Kidney capillary endothelial cell (primary cell): ENCODE data around the gene TPRA1.

ENCODE experiments used
- DNase-seq: peaks from one replicate; pipeline ENCODE4 v3.0.0-alpha.2; 2018; ENCODE audit warnings: low spot score

Gene TPRA1

DNA sequence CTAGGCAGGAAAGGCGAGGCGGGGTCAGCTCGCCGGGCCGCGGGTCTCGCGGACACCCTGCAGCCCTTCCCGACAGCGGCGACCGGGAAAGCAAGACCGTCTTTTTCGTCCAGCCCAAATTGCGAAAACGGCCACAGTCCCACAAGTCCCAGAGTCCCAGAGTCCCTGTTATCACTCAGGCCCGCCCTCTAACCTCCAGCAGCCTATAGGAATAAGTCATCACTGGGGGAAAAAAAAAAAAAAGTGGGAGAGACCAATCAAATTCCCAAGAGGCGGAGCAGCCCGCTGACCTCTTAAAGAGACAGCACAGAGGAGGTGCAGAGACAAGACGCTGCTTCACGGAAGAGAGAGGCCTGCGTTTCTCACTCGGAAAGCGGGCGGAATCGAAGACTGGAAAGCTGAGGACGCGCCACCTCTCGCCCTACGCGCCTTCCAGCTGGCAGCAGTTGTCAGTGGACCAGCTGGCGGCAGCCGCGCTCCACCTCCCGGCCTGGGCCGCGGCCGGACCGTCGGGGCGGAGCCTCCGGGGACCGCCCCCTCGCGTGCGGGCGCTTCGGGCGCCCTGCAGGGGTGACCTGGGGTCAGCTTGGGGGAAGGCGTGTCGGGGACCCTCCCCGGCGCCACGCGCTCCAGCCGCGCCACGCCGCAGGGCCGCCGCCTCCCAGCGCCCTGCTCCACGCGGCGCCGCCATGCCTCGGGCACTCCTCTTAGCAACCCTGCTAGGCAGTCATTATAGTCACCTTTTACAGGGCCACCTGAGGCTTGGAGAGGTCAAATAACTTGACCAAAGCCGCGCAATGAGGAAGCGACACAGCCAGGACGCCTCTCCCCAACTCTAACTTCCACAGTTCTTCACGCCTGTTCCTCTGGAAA lies at the start of gene TPRA1:
TPRA1 (minus strand) TSS at position 141 of the 873 bp plus-strand sequence. CDS start 10,587 bp downstream, outside the sequence.
- peak; percentile 94 for DNase-seq

DNA sequence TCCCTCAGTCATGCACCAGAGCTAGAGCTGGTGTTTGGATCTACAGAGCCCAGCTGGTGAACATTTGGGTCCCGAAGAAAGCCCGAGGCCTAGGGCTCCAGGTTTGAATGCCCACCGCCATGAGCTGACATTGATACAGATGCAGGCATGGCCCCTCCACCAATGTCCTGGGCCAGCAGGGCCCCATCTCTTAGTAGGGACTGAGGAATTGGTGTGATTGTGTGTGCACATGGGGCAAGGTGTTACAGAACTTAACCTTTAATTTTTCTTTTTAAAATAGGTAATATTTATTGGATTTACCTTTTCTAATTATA lies 49.5 kb upstream of the TPRA1 start:
- no peak for DNase-seq

DNA sequence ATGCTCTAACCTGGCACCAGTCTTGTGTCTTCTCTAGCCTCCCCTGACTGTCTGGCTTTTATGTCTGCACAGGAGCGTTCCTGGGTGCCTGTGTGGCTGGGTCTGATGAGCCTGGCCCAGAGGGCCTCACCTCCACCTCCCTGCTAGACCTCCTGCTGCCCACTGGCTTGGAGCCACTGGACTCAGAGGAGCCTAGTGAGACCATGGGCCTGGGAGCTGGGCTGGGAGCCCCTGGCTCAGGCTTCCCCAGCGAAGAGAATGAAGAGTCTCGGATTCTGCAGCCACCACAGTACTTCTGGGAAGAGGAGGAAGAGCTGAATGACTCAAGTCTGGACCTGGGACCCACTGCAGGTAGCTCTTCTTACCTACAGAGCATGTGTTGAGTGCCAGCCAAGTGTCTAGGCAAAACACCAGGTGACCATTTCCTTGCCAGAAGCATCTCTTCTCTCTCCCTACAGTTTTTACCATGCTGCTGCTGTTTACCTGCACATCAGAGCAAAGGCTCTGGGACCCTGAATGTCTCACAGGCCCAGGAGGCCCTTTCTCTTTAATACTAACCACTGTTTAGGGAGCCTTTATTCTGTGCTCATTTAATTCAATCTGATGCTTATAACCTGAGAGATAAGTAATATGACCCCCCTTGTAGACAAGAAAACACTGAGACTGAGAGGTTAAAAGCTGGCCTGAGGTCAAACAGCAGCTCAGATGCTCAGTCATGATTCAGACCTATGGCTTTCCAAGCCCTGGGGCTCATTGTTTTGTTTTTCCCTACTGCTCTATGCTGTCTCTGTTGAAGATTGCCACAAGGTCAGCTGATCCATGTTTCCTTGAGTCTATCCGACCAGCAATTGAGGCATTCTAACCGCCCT lies 48.9 kb upstream of the TPRA1 start:
- no peak for DNase-seq

DNA sequence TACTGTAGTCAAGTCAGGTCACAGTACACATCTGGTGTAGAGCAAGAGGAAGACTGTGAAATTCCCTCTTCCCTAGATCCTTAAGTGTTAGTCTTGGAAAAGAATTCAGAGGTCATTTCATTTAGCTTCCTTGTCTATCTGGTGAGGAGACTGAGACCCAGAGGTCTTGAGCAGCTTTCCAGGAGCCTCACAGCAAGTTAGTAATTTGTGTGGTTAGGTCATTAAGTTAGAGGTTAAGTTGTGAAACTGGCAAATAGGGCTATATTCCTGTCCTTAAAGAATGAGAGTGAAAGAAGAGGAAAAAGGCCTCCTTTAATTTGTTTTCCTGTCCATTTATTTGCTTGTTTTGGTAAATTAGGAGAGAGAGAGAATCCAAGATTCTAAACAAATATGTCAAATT lies 47.4 kb upstream of the TPRA1 start:
- no peak for DNase-seq

DNA sequence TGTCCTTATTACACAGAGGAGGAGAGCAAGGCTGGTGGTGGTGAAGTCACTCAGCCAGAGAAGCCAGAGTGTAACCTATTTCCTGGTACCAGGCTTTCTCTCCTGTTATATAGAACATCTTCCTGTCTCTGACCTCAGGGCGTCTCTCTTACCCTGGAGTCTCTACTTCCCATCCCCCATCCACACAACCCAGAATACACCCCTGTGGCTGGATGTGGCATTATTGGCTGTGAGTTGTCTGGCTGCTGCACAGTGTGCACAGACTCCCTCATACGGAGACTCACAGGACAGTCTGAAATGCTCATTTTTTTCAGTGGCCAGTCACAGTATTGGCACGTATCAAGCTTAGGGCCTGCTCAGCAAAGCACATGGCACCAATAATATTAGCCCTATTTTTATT lies 47.0 kb upstream of the TPRA1 start:
- DNase-seq: no peak

DNA sequence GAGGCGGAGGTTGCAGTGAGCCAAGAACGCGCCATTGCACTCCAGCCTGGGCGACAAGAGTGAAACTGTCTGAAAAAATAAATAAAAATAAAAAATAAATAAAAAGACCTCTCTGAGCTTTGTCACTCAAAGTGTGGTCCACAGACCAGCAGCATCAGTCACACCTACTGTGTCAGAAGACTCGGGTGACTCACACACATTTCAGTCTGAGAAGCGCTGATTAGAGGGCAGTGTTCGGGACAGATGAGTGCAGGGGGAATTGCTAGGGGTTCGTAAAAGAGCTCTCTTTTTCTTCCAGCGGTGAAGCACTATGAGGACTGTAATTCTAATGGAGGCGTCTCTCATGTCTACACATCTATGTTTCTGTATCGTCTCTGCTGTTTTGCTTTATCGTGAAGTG lies 44.1 kb upstream of the TPRA1 start:
- DNase-seq: no peak

DNA sequence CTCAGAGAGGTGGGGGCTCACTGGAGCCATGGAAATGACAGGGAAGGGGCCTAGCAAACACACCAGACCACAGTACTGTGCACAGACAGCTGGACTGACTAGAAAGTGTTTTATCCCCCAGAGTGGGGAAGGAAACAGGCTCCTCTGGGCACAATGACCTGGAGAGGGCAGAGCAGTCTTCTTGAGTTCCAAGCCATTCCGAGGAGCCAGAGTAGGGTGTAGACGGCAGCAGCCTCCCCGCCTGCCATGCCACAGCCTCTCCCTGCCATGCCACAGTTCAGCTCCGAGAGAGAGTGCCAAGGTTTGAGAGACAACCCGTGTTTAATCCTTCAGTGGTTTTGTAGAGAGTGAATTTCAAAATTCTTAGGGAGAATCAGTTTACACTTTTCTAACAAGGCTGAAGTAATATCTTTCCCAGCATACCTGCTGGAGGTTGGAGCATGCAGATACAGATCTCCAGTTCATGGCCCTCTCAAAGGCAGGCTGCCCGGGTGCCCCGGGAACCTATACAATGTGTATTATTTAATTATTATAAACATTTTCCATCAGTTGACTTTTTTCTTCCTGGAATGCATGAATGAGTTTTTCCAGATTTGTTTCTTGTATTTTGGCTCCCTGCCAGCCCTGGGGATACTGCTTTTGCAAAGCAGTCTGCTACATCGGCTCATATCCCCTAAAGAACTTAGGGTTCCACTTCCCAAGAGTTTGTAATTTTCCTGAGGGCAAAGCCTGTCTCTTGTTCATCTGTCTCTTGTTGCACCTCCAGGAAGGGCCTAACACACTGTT lies 41.7 kb upstream of the TPRA1 start:
- DNase-seq: no peak

DNA sequence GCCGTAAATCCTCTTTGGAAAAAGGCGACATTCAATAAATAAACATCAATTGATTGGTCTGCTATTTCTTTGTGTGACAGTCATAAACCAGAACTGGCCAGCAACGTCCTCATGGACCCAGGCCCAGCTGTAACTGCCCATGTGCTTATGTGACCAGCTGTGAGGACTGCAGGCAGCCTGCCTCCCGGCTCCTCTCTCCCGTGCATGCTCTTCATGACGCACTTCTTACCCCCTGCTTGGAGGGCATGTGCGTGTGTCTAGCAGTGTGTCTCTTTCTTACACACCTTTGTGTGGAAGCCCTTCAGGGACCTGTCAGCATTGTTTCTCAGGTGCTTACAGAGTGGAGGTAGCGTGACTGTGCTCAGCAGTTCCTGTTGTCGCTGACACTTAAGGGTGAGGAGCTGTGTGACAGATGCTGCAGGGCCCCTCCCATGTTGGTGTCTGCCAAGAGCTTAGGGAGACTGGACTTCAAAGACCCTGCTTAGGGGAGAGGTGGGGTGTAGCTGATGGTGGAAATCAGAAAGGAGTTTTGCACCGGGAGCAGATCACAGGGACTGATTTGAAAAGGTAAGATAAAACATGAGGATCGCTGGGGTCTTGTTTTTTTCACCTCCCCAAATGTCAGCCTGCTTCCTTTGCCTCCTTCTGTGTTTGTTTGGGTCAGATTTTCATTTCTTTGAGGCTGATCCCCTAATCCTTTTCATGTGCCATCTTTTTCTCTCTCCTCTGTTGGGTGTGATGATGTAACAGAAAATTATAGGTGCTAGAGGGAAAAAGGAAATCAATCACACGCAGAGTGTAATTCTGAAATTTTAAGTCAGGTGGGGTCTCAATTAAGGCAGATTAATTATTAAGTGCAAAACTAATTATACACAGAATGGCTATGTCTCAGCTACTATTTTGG lies 40.5 kb upstream of the TPRA1 start:
- DNase-seq: no peak

DNA sequence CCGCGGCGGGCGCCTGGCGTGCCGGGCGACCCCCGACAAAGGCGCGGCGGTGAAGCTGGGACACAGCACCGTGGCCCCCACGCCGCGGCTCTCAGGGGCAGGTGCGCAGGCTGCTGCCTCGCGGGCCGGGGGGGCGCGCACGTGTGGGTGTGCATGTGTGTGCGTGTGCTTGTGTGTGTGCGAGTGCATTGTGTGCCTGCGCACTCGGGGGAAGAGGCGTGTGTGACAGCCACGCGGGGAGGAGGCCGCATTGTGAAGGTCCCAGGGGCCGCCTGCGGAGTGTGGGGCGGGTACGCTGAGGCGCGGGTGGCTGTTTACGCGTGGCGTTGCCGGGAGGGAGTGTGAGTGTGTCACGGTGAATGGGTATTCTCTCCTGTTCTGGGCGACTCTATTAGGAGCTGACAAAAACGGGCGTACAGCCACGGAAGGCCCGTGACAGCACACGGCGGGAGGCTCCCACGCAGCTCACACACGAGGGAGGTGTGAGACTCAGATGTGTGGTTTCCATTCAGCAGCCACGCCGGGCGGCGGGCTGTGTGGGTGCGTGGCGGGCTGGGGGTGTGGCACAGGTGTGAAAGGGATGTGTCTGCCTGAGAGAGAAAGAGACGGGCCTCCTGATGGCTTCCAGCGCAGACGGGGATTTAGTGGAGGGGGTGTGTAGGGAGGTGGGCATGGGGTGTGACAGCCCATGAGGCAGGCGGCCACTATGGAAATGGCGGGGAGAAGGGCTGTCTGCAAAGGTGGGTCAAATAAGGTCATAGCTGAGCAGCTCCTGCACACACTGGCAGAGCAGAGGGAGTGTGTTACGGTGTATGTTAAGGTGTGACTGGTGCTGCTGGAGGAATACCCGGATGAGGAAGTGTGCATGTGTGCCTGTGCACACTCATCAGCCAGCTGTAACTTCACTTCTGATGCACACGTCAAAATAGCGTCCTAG lies 39.2 kb upstream of the TPRA1 start:
- no peak for DNase-seq

DNA sequence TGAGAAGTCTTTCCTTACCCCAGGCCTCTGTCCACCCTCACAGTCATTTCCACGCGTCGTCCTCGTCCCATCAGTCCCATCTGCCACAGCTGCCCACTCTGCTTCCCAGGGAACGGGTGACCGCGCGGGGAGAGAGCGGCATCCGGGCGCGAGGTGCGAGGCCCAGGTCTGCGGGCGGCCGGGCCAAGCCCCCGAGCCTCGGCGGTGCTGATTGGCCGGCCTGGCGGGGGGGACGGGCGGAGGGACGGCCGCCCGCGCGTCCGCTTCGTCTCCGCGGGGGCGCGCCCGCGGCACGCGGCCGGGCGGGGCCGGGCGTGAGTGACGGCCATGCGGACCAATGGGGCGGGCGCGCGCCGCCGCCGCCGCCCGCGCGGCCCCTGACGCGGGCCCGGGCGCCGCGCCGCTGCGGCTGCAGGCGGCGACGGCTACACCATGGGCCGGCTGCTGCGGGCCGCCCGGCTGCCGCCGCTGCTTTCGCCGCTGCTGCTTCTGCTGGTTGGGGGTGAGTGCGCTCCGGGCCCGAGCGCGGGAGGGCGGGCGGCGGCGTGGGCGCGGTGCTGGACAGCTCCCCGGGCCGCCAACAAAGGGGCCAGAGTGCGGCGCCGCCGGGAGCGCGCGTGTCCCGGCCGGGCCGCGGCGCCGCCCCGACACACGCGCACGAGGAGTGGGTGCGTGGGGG lies 38.4 kb upstream of the TPRA1 start, which contains the start of gene PODXL2:
PODXL2 (plus strand) TSS at position 398 of the 679 bp plus-strand sequence; CDS start at position 433, 35 bp downstream.
- DNase-seq: peak; percentile 32

DNA sequence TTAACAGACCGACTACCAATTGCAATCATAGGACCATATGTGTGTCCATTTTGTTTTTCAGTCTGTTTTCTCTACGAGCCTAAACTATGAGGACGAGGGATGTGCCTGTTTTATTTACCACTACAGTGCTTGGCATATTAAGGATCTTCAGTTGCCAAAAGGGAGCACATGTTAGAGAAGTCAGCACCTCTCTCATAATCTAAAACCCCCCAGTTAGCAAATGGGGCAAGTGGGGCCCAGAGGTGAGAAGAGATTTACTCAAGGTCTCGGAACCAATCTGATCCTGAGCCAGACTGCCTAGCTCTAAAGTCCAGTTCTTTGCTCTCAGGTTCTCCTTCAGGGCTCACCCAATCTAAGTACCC lies 37.9 kb upstream of the TPRA1 start:
- DNase-seq: no peak

DNA sequence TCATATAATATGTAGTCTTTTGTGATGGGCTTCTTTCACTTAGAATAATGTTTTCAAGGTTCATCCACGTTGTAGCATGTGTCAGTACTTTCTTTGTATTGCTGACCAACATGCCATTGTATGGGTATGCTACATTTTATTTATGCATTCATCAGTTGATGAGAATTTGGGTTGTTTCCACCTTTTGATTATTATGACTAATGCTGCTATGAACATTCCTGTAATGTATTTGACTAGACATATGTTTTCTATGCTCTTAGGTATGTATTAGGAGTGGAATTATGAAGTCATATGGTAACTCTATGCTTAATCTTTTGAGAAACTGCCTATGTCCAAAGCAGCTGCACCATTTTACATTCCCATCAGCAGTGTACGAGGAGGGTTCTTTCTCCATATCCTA lies 35.3 kb upstream of the TPRA1 start:
- no peak for DNase-seq

DNA sequence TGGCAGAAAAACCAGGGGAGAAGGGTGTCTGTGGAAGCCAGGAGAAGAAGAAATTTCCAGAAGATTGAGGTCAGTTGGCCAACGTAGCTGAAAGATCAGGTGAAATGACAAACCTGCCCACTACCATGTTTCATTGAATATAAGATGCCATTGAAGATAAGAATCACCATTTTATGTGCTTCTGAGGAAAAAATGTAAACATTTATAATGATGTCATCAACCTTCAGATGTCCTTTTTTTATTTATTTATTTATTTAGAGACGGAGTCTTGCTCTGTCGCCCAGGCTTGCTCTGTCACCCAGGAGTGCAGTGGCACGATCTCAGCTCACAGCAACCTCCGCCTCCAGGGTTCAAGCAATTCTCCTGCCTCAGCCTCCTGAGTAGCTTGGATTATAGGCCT lies 33.5 kb upstream of the TPRA1 start:
- DNase-seq: no peak

DNA sequence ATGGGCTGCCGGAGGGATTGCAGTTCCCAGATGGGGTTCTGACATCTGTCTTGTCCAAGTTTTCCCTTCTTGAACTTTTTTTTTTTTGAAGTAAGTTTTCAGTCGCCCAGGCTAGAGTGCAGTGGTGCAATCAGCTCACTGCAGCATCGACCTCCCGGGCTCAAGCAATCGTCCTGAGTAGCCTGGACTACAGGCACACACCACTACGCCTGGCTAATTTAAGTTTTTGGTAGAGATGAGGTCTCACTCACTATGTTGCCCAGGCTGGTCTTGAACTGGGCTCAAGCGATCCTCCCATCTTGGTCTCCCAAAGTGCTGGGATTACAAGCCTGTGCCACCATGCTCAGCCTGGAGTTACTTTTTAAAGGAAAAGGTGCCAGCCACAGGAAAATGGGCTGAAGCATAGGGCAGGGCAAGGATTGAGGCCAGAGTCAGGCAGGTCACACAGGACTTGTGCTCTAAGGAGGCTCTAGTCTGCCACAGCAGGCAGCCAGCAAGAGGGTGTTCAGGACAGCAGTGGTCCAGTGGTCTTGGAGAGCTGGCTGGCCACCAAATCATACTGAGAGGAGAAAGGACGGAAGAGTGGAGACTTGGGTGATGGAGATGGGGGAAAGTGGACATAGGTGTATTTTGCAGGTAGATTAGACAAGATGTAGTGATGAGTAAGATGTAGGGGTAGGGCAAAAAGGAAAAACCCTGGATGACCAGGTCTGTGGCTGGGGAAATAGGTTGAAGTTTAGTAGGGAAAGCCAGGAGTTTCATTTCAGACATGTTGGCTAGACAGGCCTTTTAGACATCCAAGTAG lies 32.4 kb upstream of the TPRA1 start:
- no peak for DNase-seq

DNA sequence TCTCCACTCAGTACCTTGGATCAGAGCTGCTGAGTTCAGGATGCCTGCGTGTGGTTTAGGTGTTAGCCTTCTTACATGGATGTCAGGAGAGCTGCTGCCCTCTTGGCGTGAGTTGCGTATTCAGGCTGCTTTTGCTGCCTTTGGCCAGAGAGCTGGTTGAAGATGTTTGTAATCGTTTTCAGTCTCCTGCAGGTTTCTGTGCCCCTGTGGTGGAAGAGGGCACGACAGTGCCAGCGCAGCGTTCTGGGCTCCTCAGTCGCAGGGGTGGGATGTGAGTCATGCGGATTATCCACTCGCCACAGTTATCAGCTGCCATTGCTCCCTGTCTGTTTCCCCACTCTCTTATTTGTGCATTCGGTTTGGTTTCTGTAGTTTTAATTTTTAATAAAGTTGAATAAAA lies 31.5 kb upstream of the TPRA1 start:
- DNase-seq: no peak

DNA sequence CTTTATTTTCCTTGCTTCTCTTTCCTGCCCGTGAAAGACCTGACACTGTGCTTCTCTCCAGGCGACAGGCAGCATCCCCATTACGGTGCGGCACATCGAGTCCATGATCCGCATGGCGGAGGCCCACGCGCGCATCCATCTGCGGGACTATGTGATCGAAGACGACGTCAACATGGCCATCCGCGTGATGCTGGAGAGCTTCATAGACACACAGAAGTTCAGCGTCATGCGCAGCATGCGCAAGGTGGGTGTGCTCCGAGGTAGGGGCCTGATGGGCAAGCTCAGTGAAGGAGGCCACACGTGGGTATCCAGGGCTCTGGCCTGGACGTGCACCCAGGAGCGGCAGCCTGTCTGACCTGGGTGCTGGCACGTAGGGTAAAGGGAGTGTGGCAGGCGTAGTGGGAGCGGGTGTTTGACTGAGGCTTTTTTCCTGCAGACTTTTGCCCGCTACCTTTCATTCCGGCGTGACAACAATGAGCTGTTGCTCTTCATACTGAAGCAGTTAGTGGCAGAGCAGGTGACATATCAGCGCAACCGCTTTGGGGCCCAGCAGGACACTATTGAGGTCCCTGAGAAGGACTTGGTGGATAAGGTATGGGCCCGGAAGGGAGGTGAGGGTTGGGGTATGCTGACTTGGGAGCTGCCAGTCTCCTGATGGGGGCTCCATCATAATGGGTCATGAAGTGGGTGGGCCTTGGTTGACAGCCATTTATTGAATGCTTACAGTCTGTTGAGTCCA lies 30.3 kb upstream of the TPRA1 start:
- no peak for DNase-seq

DNA sequence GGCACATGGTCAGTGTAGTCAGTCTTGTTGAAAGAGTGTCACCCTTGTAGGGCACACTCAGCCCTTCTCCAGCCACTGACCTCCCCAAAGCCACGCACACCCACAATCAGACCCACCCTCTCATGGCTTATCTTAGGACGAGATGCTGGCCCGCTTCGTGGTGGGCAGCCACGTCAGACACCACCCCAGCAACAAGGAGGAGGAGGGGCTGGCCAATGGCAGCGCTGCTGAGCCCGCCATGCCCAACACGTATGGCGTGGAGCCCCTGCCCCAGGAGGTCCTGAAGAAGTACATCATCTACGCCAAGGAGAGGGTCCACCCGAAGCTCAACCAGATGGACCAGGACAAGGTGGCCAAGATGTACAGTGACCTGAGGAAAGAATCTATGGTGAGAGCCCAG lies 28.4 kb upstream of the TPRA1 start:
- DNase-seq: no peak
